ENCODE data around the gene XPOT.
A peak's percentile ranks its signal among the peaks of the same experiment; 100 is the strongest.

Gene XPOT

GRCh38 chr12:64413884-64414283, 9.7 kb downstream of the XPOT start:
- DNase-seq (ENCODE audit: low read depth in 4 of 4, low spot score in 1 of 4): no peak

- DNase-seq (ENCODE audit: low read depth in 4 of 4, low spot score in 1 of 4): no peak
Observed at GRCh38 chr12:64418209-64418608, 14.0 kb downstream of the XPOT start.

GRCh38 chr12:64419696-64420095, 15.5 kb downstream of the XPOT start:
- DNase-seq (ENCODE audit: low read depth in 4 of 4, low spot score in 1 of 4): no peak

- no peak for DNase-seq (ENCODE audit: low read depth in 4 of 4, low spot score in 1 of 4)
Observed at GRCh38 chr12:64427988-64428387, 23.8 kb downstream of the XPOT start.

GRCh38 chr12:64428956-64429355, 24.8 kb downstream of the XPOT start:
- DNase-seq (ENCODE audit: low read depth in 4 of 4, low spot score in 1 of 4): no peak

- no peak for DNase-seq (ENCODE audit: low read depth in 4 of 4, low spot score in 1 of 4)
Observed at GRCh38 chr12:64430886-64431285, 26.7 kb downstream of the XPOT start.

GRCh38 chr12:64431791-64432190, 27.6 kb downstream of the XPOT start:
- no peak for DNase-seq (ENCODE audit: low read depth in 4 of 4, low spot score in 1 of 4)

- DNase-seq (ENCODE audit: low read depth in 4 of 4, low spot score in 1 of 4): no peak
Observed at GRCh38 chr12:64433915-64434314, 29.7 kb downstream of the XPOT start.

- no peak for DNase-seq (ENCODE audit: low read depth in 4 of 4, low spot score in 1 of 4)
Observed at GRCh38 chr12:64440100-64440499, 35.9 kb downstream of the XPOT start.

- no peak for DNase-seq (ENCODE audit: low read depth in 4 of 4, low spot score in 1 of 4)
Observed at GRCh38 chr12:64445490-64445889, 41.3 kb downstream of the XPOT start.

GRCh38 chr12:64446295-64446694, 42.1 kb downstream of the XPOT start:
- no peak for DNase-seq (ENCODE audit: low read depth in 4 of 4, low spot score in 1 of 4)

GRCh38 chr12:64450057-64450640, 46.0 kb downstream of the XPOT start:
- DNase-seq (ENCODE audit: low read depth in 4 of 4, low spot score in 1 of 4): no peak

- DNase-seq (ENCODE audit: low read depth in 4 of 4, low spot score in 1 of 4): no peak
Observed at GRCh38 chr12:64450711-64451486, 46.7 kb downstream of the XPOT start.

- peak; percentile 35 to 63 (median 38) for DNase-seq (ENCODE audit: low read depth in 4 of 4, low spot score in 1 of 4)
Observed at GRCh38 chr12:64451687-64452558, 47.7 kb downstream of the XPOT start, which contains the start of gene TBK1. Gene TBK1, plus strand, starts transcription at chr12:64452120. Its CDS starts 3,751 bp downstream, at chr12:64455871.

- no peak for DNase-seq (ENCODE audit: low read depth in 4 of 4, low spot score in 1 of 4)
Observed at GRCh38 chr12:64452559-64453329, 48.6 kb downstream of the XPOT start.

GRCh38 chr12:64455506-64455905, 51.3 kb downstream of the XPOT start:
- DNase-seq (ENCODE audit: low read depth in 4 of 4, low spot score in 1 of 4): no peak

GRCh38 chr12:64456119-64456518, 51.9 kb downstream of the XPOT start:
- DNase-seq (ENCODE audit: low read depth in 4 of 4, low spot score in 1 of 4): no peak

GRCh38 chr12:64457032-64457431, 52.8 kb downstream of the XPOT start:
- no peak for DNase-seq (ENCODE audit: low read depth in 4 of 4, low spot score in 1 of 4)

GRCh38 chr12:64457466-64457865, 53.3 kb downstream of the XPOT start:
- no peak for DNase-seq (ENCODE audit: low read depth in 4 of 4, low spot score in 1 of 4)

GRCh38 chr12:64457923-64458322, 53.7 kb downstream of the XPOT start:
- no peak for DNase-seq (ENCODE audit: low read depth in 4 of 4, low spot score in 1 of 4)

GRCh38 chr12:64459394-64459891, 55.3 kb downstream of the XPOT start:
- DNase-seq (ENCODE audit: low read depth in 4 of 4, low spot score in 1 of 4): no peak
